GM12873 (cell line): ENCODE measurements around the gene ZNF423.

Source experiments
- CTCF ChIP-seq: IDR thresholded peaks from 2 replicates; pipeline ENCODE4 v1.5.1; 2012; ENCODE audit warnings: low read depth, mild to moderate bottlenecking, moderate library complexity, low read length, control low read depth; ENCODE audit not compliant: insufficient read depth; ENCODE audit errors: missing control alignments

The ZNF423 gene

GRCh38 chr16:49503256-49504022, 352.5 kb downstream of the ZNF423 start:
- no peak for TF ChIP-seq CTCF

GRCh38 chr16:49502136-49502881, 353.6 kb downstream of the ZNF423 start:
- no peak for TF ChIP-seq CTCF

GRCh38 chr16:49499869-49500610, 355.9 kb downstream of the ZNF423 start:
- no peak for TF ChIP-seq CTCF

GRCh38 chr16:49499414-49499785, 356.5 kb downstream of the ZNF423 start:
- TF ChIP-seq CTCF = no peak

GRCh38 chr16:49498666-49499413, 357.1 kb downstream of the ZNF423 start:
- no peak for TF ChIP-seq CTCF

GRCh38 chr16:49498264-49498663, 357.6 kb downstream of the ZNF423 start:
- TF ChIP-seq CTCF = no peak
